ENCODE measurements around the gene GLI1. TPM values are rescaled to one million over a fixed set of nuclear protein-coding genes. Genes with fewer than 3 reads are reported as not detected.

The GLI1 gene
- total RNA-seq, 4 donors from 2014 or later, result 1.5 to 3.7 (median 2.9) TPM; not detected in 1

DNA sequence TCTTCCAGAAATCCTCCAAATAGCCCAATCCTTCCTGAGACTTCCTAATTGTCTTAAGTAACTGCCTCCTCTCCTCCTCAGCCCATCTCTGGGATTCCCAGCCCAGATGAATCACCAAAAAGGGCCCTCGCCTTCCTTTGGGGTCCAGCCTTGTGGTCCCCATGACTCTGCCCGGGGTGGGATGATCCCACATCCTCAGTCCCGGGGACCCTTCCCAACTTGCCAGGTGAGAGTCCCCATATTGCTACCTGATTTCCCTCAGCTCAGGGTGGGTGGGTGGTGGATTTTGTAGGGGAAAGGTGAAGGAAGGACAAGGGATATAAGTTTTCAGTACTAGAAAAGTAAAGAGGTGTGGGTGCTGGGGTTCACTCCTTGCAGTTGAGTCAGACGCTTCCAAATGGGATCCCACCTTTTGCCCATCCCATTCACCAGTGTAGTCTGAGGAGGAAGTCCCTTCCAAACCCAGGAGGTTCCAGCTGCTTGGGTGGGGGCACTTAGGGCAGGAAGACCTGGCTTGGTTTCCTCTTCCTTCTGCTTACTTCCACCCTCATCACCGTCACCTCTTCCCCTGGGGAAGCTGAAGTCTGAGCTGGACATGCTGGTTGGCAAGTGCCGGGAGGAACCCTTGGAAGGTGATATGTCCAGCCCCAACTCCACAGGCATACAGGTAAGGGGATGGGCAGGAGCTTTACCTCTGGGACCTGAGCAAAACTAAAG lies 5.6 kb downstream of the GLI1 start:
- TF ChIP-seq, protein P1, sequence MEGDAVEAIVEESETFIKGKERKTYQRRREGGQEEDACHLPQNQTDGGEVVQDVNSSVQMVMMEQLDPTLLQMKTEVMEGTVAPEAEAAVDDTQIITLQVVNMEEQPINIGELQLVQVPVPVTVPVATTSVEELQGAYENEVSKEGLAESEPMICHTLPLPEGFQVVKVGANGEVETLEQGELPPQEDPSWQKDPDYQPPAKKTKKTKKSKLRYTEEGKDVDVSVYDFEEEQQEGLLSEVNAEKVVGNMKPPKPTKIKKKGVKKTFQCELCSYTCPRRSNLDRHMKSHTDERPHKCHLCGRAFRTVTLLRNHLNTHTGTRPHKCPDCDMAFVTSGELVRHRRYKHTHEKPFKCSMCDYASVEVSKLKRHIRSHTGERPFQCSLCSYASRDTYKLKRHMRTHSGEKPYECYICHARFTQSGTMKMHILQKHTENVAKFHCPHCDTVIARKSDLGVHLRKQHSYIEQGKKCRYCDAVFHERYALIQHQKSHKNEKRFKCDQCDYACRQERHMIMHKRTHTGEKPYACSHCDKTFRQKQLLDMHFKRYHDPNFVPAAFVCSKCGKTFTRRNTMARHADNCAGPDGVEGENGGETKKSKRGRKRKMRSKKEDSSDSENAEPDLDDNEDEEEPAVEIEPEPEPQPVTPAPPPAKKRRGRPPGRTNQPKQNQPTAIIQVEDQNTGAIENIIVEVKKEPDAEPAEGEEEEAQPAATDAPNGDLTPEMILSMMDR (IDR thresholded peaks at IDR 0.05; ENCODE audit: low read depth), result no peak

DNA sequence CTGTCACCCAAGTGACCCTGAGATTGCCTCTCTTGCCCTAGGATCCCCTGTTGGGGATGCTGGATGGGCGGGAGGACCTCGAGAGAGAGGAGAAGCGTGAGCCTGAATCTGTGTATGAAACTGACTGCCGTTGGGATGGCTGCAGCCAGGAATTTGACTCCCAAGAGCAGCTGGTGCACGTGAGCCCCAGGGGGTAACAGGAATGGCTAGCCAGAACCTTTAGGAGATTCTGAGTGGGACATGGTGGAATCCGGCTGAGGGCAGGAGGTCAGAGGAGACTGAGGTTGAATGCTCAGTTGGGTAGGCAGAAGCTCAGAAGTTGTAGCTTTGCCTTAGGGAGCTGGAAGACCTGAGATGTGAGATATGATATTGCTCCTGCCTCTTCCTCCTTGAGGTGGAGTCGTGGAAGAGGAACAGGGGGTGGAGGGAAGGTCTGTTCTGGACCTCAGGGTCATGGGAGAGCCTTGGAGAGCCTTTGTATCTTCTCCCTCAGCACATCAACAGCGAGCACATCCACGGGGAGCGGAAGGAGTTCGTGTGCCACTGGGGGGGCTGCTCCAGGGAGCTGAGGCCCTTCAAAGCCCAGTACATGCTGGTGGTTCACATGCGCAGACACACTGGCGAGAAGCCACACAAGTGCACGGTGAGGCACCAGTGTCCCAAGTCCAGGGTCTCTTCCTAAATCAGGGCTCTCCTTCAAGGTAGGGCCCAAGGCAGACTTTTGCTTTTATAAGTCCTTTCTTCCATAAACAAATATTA lies 6.3 kb downstream of the GLI1 start:
- TF ChIP-seq, protein P1 (IDR thresholded peaks at IDR 0.05; ENCODE audit: low read depth), result no peak

DNA sequence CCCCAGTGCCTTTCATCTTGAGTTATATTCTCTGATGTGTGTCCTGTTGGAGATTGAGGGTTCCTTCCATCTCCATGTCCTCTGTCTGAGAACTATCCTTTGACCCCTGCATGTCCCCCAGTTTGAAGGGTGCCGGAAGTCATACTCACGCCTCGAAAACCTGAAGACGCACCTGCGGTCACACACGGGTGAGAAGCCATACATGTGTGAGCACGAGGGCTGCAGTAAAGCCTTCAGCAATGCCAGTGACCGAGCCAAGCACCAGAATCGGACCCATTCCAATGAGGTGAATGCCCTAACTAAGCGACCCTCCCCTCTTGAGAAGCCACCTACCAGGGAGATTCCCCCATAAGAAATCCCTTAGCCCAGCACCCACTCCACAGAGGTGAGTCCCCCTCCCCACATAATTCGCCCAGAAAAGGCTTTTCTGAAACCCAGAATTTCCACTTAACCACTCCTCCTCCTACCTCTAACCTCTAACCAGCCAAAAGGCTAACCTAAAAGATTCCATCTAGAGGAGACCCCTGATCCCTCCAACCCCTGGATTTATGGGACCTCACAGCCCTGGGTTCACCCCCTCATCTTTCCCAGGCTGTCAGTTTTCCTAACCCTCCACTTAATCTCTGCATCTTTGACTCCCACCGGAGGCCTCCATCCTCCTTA lies 7.8 kb downstream of the GLI1 start:
- TF ChIP-seq, protein P1 (IDR thresholded peaks at IDR 0.05; ENCODE audit: low read depth), result no peak

DNA sequence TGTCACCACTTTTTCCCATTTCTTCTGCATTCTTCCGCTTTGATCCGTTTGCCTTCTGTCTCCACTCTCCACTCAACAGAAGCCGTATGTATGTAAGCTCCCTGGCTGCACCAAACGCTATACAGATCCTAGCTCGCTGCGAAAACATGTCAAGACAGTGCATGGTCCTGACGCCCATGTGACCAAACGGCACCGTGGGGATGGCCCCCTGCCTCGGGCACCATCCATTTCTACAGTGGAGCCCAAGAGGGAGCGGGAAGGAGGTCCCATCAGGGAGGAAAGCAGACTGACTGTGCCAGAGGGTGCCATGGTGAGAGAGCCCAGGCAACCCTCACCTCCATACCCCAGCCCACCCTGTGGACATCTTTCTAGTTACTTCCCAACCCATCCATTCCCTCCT lies 8.3 kb downstream of the GLI1 start:
- TF ChIP-seq, protein P1 (IDR thresholded peaks at IDR 0.05; ENCODE audit: low read depth), result no peak

DNA sequence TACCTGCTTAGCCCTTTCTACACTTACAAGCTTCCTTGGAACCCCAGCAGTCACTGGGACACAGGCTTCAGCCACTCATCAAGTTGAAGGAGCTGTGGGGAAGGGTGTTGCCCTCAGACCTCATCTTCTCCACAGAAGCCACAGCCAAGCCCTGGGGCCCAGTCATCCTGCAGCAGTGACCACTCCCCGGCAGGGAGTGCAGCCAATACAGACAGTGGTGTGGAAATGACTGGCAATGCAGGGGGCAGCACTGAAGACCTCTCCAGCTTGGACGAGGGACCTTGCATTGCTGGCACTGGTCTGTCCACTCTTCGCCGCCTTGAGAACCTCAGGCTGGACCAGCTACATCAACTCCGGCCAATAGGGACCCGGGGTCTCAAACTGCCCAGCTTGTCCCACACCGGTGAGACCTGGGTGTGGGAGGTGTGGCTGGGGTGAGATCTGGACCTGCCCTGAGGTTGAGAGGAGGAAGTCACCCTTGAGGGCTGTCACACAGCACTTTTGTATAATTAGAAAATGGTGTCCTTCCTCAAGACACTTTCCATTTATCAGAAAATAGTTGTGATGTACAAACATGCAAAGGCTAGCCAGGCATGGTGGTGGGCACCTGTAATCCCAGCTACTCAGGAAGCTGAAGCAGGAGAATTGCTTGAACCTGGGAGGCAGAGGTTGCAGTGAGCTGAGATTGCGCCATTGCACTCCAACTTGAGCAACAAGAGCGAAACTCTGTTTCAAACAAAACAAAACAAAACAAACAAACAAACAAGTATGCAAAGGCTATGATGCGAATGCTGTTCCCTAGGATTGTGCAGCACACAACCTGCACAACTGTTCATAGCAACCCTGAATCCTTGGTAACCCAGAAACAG lies 9.9 kb downstream of the GLI1 start:
- TF ChIP-seq, protein P1 (IDR thresholded peaks at IDR 0.05; ENCODE audit: low read depth), result no peak

DNA sequence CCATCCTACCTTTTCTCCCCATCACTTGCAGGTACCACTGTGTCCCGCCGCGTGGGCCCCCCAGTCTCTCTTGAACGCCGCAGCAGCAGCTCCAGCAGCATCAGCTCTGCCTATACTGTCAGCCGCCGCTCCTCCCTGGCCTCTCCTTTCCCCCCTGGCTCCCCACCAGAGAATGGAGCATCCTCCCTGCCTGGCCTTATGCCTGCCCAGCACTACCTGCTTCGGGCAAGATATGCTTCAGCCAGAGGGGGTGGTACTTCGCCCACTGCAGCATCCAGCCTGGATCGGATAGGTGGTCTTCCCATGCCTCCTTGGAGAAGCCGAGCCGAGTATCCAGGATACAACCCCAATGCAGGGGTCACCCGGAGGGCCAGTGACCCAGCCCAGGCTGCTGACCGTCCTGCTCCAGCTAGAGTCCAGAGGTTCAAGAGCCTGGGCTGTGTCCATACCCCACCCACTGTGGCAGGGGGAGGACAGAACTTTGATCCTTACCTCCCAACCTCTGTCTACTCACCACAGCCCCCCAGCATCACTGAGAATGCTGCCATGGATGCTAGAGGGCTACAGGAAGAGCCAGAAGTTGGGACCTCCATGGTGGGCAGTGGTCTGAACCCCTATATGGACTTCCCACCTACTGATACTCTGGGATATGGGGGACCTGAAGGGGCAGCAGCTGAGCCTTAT lies 10.8 kb downstream of the GLI1 start:
- TF ChIP-seq, protein P1 (IDR thresholded peaks at IDR 0.05; ENCODE audit: low read depth), result no peak
